GM23338 (cell line): Measurements from ENCODE around the gene C2CD4B. TPM values are rescaled to one million over a fixed set of nuclear protein-coding genes. Genes with fewer than 3 reads are reported as not detected.

Experiments used
- ATAC-seq: fragments of 200-7000 bp; cut with Tn5 transposase; 3 replicates; pipeline ENCODE4 v1.9.1; 2020
- DNase-seq: peaks from one replicate; pipeline ENCODE4 v3.0.0-alpha.2; 2015; ENCODE audit warnings: low spot score
- H2AFZ ChIP-seq: fragments of 200-600 bp; sonication (generic); 2 replicates; pipeline ENCODE4 v1.8.0; 2016; ENCODE audit warnings: antibody characterized with exemption, mild to moderate bottlenecking, moderate library complexity
- H3F3A ChIP-seq: fragments of 200-600 bp; sonication (generic); replicated peaks from 2 replicates; pipeline ENCODE4 v1.8.0; 2017; ENCODE audit warnings: antibody characterized with exemption, mixed run types, low read depth
- H3K27ac ChIP-seq: fragments of 200-600 bp; sonication (generic); 2 replicates; pipeline ENCODE4 v1.6.1; 2016; ENCODE audit warnings: low read depth
- H3K27me3 ChIP-seq: fragments of 200-600 bp; sonication (generic); 2 replicates; pipeline ENCODE4 v1.8.0; 2016; ENCODE audit warnings: mild to moderate bottlenecking, mixed run types, moderate library complexity; ENCODE audit not compliant: insufficient read depth
- H3K36me3 ChIP-seq: fragments of 200-600 bp; sonication (generic); 2 replicates; pipeline ENCODE4 v1.8.0; 2016; ENCODE audit warnings: mild to moderate bottlenecking; ENCODE audit not compliant: insufficient read depth
- H3K4me1 ChIP-seq: fragments of 200-600 bp; sonication (generic); 2 replicates; pipeline ENCODE4 v1.8.0; 2016; ENCODE audit warnings: mild to moderate bottlenecking, moderate library complexity; ENCODE audit not compliant: insufficient read depth
- H3K4me2 ChIP-seq: fragments of 200-600 bp; sonication (generic); 2 replicates; pipeline ENCODE4 v1.7.1; 2017; ENCODE audit warnings: mixed run types
- H3K4me3 ChIP-seq: fragments of 200-600 bp; sonication (generic); 2 replicates; pipeline ENCODE4 v1.6.1; 2016; ENCODE audit warnings: mixed run types
- H3K79me2 ChIP-seq: fragments of 200-600 bp; sonication (generic); replicated peaks from 2 replicates; pipeline ENCODE4 v1.8.0; 2017; ENCODE audit warnings: mild to moderate bottlenecking; ENCODE audit not compliant: insufficient read depth
- H3K9me2 ChIP-seq: fragments of 200-600 bp; sonication (generic); 2 replicates; pipeline ENCODE4 v1.8.0; 2017; ENCODE audit not compliant: insufficient read depth
- H4K20me1 ChIP-seq: fragments of 200-600 bp; sonication (generic); replicated peaks from 2 replicates; pipeline ENCODE4 v1.8.0; 2017; ENCODE audit warnings: mild to moderate bottlenecking; ENCODE audit not compliant: insufficient read depth
- H3K27ac Mint-ChIP-seq: 2 replicates; pipeline ENCODE4 v1.8.0; 2020; ENCODE audit warnings: inconsistent platforms, mild to moderate bottlenecking, moderate library complexity, mixed read lengths
- H3K27me3 Mint-ChIP-seq: 3 replicates; pipeline ENCODE4 v1.8.0; 2022; ENCODE audit warnings: low read depth, mild to moderate bottlenecking, moderate library complexity, mixed read lengths, inconsistent platforms; ENCODE audit not compliant: insufficient read depth, poor library complexity
- H3K36me3 Mint-ChIP-seq: 3 replicates; pipeline ENCODE4 v1.8.0; 2021; ENCODE audit warnings: low read depth, mild to moderate bottlenecking, inconsistent platforms, moderate library complexity, mixed read lengths
- H3K4me1 Mint-ChIP-seq: 3 replicates; pipeline ENCODE4 v1.8.0; 2020; ENCODE audit warnings: mild to moderate bottlenecking, inconsistent platforms, mixed read lengths
- H3K4me3 Mint-ChIP-seq: 3 replicates; pipeline ENCODE4 v1.8.0; 2021; ENCODE audit warnings: moderate library complexity, mild to moderate bottlenecking, inconsistent platforms, mixed read lengths
- H3K9me3 Mint-ChIP-seq: 3 replicates; pipeline ENCODE4 v1.8.0; 2020; ENCODE audit warnings: moderate library complexity, mild to moderate bottlenecking, inconsistent platforms, mixed read lengths
- CREB1 ChIP-seq: fragments of 250-450 bp; sonication (Bioruptor Pico); IDR thresholded peaks from 2 replicates; pipeline ENCODE4 v1.5.0; 2020; ENCODE audit warnings: low read depth, mild to moderate bottlenecking, moderate library complexity
- ETS1 ChIP-seq: IDR thresholded peaks from 2 replicates; pipeline ENCODE4 v1.6.1; 2016; ENCODE audit warnings: antibody characterized with exemption
- EZH2 ChIP-seq: fragments of 200-600 bp; sonication (generic); IDR thresholded peaks from one replicate; pipeline ENCODE4 v1.8.0; 2017; ENCODE audit warnings: antibody characterized with exemption, mild to moderate bottlenecking, low read depth; ENCODE audit not compliant: unreplicated experiment
- EZH2phosphoT487 ChIP-seq: fragments of 200-600 bp; sonication (generic); IDR thresholded peaks from one replicate; pipeline ENCODE4 v1.8.1; 2018; ENCODE audit warnings: antibody characterized with exemption; ENCODE audit not compliant: unreplicated experiment
- JUNB ChIP-seq: IDR thresholded peaks from one replicate; pipeline ENCODE4 v1.6.1; 2016; ENCODE audit warnings: antibody characterized with exemption; ENCODE audit not compliant: unreplicated experiment
- NANOG ChIP-seq: IDR thresholded peaks from 2 replicates; pipeline ENCODE4 v1.6.1; 2016; ENCODE audit warnings: antibody characterized with exemption, borderline replicate concordance
- POLR2AphosphoS5 ChIP-seq: IDR thresholded peaks from 2 replicates; pipeline ENCODE4 v1.6.1; 2016; ENCODE audit warnings: antibody characterized with exemption, low read depth
- REST ChIP-seq: IDR thresholded peaks from one replicate; pipeline ENCODE4 v1.6.1; 2018; ENCODE audit warnings: antibody characterized with exemption; ENCODE audit not compliant: unreplicated experiment
- STAT1 ChIP-seq: IDR thresholded peaks from one replicate; pipeline ENCODE4 v1.6.1; 2016; ENCODE audit warnings: antibody characterized with exemption; ENCODE audit not compliant: unreplicated experiment
- ZNF114 ChIP-seq: fragments of 250-450 bp; sonication (Bioruptor Pico); IDR thresholded peaks from 2 replicates; pipeline ENCODE4 v1.5.0; 2020; ENCODE audit warnings: mild to moderate bottlenecking, moderate library complexity
- ZNF331 ChIP-seq: fragments of 250-450 bp; sonication (Bioruptor Pico); IDR thresholded peaks from 2 replicates; pipeline ENCODE4 v1.5.0; 2020; ENCODE audit warnings: low read depth, mild to moderate bottlenecking, moderate library complexity
- ZNF462 ChIP-seq: fragments of 250-450 bp; sonication (Bioruptor Pico); IDR thresholded peaks from 2 replicates; pipeline ENCODE4 v1.5.0; 2020; ENCODE audit warnings: mild to moderate bottlenecking, moderate library complexity
- polyA plus RNA-seq: library from polyadenylated mRNA; unstranded; fragments of >200 nt; fragmentation: Nextera tagmentation; extraction: Ambion mirVana; gene quantifications from 2 replicates; pipeline ENCODE4 v1.2.1, GENCODE V29; 2016
- total RNA-seq: library from RNA; depleted of rRNA; stranded (reverse); fragments of >200 nt; shearing (Covaris generic); gene quantifications from 2 replicates; pipeline ENCODE4 v1.2.3, GENCODE V29; 2014
- TF ChIP-seq, protein P1 (sequence below), 2 experiments: fragments of 200-600 bp in 1 of 2; sonication (generic) in 1 of 2; conservative IDR thresholded peaks; 2 replicates each; pipeline versions ENCODE4 v1.5.1 to v1.6.1; 2016 to 2017; ENCODE audit warnings: antibody characterized with exemption in 2 of 2, low read depth in 2 of 2, mild to moderate bottlenecking in 2 of 2, moderate library complexity in 1 of 2

Gene C2CD4B
- total and polyA plus RNA-seq, 2 experiments from 2014 or later = 1.5 TPM; not detected in 1

DNA sequence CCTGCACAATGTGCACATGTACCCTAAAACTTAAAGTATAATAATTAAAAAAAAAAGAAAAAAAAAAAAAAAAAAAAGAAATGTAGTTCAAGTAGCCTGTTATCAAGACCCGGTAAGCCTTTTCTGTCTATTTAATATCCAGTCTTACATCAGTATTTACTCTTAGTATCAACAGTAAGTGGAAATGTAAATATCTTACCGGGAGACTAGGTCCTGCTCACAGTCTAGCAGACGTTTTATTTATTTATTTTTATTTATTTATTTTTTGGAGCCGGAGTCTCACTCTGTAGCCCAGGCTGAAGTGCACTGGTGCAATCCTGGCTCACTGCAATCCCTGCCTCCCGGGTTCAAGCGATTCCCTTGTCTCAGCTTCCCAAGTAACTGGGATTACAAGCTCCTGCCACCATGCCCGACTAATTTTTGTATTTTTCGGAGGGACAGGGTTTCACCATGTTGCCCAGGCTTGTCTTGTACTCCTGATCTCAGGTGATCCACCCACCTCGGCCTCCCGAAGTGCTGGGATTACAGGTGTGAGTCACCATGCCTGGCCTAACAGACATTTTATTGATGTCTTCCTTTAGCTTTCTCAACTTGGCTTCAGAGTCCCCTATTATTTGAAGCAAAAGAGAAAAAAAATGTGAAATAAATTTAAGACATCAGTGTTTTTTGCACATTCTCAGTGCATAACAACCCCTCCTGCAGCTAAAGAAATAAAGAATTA, 19.9 kb downstream of the C2CD4B start:
- Histone ChIP-seq H3K27me3 (no peaks in the 10 kb centered on the region), H3K79me2 (no peaks in the 10 kb centered on the region), H3F3A (no peaks in the 10 kb centered on the region), H2AFZ (no peak overlapping the region), H3K27ac (no peak overlapping the region), H3K4me1 (0 out of 2 replicates have a peak, but pooled peaks cover 4% of the 10 kb centered on the region), H3K36me3 (no peaks in the 10 kb centered on the region), H4K20me1 (no peaks in the 10 kb centered on the region), H3K4me2 (no peak overlapping the region), H3K4me3 (no peak overlapping the region), H3K9me2 (peaks cover 7% of the 10 kb centered on the region; the same call in 1 of the 2 replicates)
- TF ChIP-seq CREB1 (CRISPR knock-in tag) (no peak), STAT1 (no peak), EZH2 (no peak), POLR2AphosphoS5 (no peak), EZH2phosphoT487 (no peak), JUNB (no peak), ZNF114 (CRISPR knock-in tag) (no peak), ZNF331 (CRISPR knock-in tag) (no peak), ZNF462 (CRISPR knock-in tag) (no peak), REST (no peak), NANOG (no peak), ETS1 (no peak)
- TF ChIP-seq, protein P1, sequence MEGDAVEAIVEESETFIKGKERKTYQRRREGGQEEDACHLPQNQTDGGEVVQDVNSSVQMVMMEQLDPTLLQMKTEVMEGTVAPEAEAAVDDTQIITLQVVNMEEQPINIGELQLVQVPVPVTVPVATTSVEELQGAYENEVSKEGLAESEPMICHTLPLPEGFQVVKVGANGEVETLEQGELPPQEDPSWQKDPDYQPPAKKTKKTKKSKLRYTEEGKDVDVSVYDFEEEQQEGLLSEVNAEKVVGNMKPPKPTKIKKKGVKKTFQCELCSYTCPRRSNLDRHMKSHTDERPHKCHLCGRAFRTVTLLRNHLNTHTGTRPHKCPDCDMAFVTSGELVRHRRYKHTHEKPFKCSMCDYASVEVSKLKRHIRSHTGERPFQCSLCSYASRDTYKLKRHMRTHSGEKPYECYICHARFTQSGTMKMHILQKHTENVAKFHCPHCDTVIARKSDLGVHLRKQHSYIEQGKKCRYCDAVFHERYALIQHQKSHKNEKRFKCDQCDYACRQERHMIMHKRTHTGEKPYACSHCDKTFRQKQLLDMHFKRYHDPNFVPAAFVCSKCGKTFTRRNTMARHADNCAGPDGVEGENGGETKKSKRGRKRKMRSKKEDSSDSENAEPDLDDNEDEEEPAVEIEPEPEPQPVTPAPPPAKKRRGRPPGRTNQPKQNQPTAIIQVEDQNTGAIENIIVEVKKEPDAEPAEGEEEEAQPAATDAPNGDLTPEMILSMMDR (conservative IDR thresholded peaks at IDR 0.05; ENCODE audit: low read depth in 2 of 2) = no peak
- Mint-ChIP-seq H3K27ac (no peak overlapping the region), H3K27me3 (peaks cover 5% of the 10 kb centered on the region), H3K4me3 (no peak overlapping the region), H3K4me1 (peaks cover 16% of the 10 kb centered on the region), H3K9me3 (peaks cover 10% of the 10 kb centered on the region; the same call in 2 of the 3 replicates), H3K36me3 (peaks cover 8% of the 10 kb centered on the region; the same call in 2 of the 3 replicates)
- no peak for DNase-seq
- ATAC-seq = no peak
